Stimulated activated CD4-positive, alpha-beta T cell treated with anti-CD3 and anti-CD28 coated beads, Interleukin-15, amount 100 ng/mL, for 48 hours (primary cell): ENCODE measurements around the gene CEP72.
"Not testable (repeated sequence)": the region's sequence is repeated elsewhere in the genome, so short reads cannot be mapped to it uniquely, and the experiment has no call there.

ENCODE experiments used
- DNase-seq, 2 donors: peaks; one replicate each; pipeline ENCODE4 v3.0.0-alpha.2; 2020; ENCODE audit warnings: low read depth in 2 of 2

CEP72 gene

DNA sequence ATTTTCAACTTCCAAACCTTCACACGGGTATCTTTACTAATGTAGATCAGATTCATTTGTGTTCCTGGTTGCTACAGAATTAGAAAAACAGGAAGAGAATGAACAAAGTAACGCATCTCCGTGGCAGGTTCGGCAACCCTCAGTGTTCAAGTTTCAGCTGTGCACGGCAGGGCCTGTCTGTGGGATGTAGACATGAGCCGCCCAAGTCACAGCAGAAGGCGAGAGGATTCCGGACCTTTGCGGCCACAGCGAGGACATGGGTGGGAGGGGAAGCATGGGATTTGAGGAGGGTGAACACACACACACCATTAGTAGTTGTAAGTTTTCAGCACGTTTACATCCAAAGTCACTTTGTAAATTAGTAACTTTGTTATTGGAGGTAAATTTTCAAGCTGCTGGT, 31.7 kb upstream of the CEP72 start:
- DNase-seq = no peak

DNA sequence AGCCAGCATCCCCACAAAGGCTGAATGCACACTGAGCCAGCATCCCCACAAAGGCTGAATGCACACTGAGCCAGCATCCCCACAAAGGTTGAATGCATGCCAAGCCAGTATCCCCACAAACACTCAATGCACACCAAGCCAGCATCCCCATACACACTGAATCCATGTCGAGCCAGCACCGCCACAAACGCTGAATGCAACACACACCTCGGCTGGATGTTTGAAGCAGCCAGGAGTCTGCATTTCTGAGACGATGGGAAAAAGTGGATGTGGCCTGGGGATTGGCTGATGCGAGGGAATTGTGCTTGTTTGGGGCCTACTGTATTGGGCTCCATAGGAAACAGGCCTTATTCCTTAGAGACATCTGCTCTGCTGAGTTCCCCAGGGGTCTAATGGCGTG, 30.9 kb upstream of the CEP72 start:
- no peak for DNase-seq

DNA sequence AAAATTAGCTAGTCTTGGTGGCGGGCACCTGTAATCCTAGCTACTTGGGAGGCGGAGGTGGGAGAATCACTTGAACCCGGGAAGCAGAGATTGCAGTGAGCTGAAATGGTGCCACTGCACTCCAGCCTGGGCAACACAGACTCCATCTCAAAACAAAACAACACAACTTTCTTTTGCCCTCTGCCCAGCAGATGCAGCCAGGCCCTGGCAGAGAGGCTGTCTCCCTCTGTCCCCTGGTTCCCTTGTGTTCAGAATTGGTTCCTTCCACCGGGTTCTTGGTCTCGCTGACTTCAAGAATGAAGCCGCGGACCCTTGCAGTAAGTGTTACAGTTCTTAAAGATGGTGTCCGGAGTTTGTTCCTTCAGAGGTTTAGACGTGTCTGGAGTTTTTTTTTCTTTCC, 30.2 kb upstream of the CEP72 start:
- DNase-seq = no peak

DNA sequence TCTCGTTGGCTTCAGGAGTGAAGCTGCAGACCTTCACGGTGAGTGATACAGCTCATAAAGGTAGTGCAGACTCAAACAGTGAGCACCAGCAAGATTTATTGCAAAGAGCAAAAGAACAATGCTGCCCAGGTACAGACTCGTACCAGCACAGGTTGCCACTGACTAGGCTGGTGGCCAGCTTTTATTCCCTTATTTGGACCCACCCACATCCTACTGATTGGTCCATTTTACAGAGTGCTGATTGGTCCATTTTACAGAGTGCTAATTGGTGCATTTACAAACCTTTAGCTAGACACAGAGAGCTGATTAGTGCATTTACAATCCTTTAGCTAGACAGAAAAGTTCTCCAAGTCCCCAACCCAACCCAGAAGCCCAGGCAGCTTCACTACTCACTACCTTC, 29.7 kb upstream of the CEP72 start:
- not testable (repeated sequence) for DNase-seq

DNA sequence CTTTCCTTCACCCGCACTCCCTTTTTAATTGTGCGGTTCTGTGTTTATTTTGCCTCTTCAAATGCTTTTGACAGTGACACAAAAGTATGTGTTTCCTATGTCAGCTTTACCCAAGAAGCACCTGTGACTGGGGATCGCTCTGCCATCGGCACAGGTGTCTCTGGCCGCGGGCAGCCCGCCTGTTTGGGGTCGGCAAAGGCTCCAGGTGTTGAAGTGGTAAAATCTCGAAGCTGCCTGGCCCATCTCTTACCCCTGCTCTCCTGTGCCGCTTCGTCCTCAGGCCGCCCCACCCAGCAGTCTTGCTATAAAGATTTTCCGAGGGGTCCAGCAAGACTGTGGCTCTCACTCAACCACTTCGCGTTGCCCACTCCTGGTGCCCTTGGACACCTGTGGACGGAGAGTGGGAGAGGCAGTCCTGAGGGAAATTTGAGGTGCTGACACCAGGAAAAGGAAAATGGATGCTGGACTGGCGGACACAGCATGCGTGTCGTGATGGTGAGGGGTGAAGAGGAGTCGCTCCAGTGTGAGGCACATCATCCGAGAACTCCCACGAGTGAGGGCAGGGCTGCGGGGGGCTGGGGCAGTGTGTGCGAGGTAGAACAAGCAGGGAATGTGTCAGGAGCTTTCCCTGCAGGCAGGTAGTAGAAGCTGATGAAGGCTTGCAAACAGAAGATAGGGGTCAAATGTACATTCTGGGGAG, 29.1 kb upstream of the CEP72 start:
- no peak for DNase-seq

DNA sequence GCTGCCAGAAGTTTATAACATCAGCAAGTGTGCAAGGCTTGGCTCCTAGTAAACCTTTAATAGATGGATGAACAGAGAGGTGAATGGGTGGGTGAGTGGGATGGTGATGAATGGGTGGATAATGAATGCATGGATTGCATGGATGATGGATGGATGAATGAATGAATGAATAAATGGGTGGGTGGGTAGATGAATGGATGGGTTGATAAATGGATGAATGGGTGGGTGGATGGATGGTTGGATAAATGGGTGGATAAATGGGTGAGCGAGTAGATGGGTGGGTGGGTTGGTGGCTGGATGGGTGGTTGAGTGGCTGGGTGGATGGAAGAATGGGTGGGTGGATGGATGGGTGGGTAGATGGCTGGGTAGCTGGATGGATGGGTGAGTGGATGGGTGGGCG, 28.5 kb upstream of the CEP72 start:
- no peak for DNase-seq

DNA sequence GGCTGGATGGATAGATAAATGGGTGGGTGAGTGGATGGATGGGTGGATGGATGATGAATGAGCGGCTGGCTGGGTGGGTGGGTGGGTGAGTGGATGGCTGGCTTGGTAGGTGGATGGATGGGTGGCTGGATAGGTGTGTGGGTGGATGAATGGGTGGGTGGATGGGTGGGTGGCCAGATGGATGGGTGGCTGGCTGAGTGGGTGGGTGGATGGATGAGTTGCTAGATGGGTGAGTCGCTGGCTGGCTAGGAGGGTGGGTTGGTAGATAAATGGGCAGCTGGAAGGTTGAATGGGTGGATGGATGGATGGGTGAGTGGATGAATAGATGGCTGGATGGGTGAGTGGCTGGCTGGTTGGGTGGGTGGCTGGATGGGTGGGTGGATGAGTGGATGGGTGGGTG, 27.9 kb upstream of the CEP72 start:
- no peak for DNase-seq

DNA sequence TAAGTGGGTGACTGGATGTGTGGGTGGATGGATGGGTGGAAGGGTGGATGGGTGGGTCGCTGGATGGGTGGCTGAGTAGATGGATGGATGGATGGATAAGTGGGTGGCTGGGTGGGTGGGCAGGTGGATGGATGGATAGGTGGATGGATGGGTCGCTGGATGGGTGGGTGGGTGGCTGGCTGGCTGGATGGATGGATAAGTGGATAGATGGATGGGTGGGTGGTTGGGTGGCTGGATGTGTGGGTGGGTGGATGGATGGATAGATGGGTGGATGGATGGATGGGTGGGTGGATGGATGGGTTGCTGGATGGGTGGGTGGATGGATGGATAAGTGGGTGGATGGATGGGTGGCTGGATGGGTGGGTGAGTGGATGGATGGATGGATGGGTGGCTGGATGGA, 27.3 kb upstream of the CEP72 start:
- DNase-seq = no peak

DNA sequence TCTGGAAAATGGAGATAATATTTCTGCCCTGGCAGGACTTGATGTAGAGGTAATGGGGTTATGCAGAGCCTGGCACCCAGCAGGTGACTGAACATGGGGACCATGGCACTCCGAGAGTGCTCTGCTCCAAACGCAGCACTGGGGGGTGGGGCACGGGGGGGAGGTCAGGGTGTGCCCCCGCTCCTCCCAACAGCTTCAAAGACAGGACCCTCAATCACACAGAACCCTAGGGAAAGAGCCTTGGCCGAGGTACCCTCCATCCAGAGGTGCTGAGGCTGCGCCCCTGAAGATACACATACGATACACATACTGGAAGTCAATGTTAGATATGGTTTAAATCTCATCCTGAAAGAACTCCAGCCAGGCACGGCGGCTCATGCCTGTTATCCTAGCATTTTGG, 26.6 kb upstream of the CEP72 start:
- DNase-seq = no peak

DNA sequence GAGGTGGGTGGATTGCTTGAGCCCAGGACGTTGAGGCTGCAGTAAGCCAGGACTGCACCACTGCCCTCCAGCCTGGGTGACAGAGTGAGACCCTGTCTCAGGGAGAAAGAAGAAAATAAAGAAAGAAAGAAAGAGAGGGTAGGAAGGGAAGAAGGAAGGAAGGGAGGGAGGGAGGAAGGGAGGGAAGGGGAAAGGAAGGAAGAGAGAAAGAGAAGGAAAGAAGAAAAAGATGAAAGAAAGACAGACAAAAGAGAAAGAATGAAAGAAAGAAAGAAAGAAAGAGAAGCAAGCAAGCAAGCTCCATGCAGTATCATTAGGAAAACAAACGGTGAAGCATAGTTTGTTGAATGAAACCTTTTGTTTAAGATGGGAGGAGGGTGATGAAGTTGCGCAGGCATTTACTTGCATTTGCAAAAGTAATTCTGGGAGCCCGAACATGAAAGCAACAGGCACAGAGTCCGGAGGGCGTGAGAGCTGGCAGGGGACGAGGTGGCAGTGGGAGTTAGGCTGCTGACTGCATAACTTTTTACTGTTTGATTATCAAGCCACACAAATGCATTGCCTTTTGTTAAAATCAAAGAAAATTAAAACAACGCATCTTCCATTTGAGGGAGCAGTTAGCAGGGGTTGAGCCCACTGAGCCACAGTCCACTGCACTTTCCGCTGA, 26.0 kb upstream of the CEP72 start:
- DNase-seq = no peak

DNA sequence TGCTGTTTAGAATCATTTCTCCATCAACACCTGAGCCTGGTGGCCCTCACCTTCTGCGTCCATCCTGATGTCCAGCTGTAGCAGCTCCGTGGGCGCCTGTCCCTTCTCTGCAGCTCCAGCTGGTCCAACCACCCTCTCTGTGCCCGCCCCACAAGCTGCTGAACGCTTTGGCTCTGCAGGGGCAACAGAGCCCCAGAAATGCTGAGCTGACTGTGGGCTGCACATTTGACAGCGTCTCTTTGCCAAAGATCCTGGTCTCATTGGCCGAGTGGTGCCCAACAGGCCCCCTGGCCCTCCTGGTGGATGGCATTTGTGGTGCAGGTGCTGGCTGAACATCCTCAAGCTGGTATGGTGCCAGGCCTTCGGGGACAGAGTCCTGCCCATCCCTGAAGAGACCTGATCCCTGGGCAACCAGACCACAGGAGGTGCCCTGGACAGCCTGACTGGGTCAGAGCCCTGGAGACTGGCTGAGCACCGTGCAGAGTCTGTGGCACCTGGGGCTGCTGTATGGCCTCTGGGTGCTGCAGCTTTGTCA, 25.3 kb upstream of the CEP72 start:
- no peak for DNase-seq

DNA sequence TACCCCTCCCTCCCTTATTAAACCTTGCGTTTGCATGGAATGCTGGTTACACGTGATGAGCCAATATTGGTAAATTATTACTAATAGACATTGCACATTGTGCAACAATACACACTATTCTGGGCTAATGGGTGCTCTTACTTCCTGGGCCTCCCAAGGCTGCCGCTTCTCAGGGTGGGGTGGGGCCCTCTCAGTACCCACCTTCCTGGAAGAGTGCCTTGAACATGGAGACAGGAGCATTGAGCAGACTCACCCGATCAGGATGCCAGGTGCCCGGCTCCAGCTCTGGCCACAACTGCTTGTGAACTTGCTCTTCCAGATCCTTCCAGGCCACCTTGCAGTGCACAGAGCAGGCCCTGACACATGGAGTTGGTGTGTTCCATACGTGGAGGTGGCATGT, 24.7 kb upstream of the CEP72 start:
- DNase-seq = no peak

DNA sequence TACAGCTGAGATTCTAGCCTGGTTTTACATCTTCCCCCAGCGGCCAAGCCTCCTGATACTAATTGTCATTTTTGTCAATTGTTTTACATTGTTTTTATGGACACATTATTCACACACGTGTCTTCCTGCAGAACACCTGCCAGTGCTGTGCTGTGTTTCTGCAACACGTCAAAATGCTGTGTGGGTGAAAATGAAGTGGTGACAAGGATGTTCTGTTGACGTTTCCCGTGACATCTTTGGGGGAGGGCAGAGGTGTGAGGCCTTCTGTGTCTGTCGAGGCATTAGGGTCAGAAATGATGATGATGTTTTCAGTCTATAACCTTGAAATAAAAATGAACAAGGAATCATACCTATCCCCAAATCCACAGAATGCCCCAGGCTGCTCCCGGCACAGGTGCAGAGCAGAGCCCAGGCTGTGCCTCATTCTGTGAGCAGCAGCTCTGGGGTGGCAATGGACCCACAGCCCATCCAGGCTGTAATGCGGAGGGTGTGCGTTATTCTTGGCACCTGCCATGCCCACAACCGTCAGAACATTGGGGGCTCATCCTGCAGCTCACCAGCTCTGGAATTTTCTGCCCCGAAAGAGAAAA, 23.6 kb upstream of the CEP72 start:
- no peak for DNase-seq

DNA sequence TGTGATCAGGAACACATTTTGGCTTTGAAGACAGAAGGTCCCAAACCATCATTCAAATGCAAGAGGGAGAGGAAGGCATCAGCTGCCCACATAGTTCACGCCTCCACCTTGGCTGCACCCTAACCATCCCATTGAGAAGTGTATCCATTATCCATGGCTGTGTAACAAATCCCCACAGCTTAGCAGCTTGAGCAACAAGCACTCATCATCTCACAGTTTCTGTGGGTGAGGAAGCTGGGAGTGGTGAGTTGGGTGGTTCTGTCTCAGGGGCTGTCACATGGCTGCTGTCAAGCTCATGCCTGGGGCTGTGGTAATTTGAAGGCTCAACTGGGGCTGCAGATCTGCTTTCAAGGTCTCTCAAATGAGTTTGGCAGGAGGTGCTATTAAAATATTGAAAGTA, 23.0 kb upstream of the CEP72 start:
- DNase-seq = no peak

DNA sequence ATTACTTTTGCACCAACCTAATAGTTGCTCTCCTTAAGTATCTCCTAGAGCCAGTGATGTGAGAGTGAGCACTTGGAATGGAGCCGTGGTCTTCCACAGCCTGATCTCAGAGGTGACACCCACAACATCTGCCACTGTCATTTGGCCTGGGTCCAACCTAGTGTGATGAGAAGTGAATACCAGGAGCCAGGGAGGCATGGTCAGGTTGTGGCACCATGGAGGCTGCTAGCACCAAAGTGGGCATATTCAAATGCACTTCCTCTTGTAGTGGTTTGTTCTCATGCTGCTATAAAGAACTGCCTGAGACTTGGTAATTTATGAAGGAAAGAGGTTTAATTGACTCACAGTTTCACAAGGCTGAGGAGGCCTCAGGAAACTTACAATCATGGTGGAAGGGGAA, 22.6 kb upstream of the CEP72 start:
- no peak for DNase-seq

DNA sequence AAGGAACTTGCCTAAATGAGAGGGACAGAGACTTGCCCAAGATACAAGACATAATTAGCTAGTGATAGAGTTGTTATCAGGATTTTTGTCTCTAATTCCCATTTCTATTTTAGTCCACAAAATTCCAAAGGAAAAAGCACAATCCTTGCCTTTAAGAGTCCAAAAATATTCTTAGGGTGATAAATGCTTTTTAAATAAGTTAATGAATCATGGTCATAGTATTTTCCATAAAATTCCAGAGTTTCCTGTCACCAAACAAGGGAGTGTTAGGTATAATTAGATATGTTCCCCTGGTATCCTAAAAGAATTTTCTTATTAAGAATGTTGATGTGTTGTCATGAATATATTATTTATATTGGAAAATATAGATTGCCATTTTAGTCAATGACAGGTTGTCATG, 21.8 kb upstream of the CEP72 start:
- DNase-seq = no peak

DNA sequence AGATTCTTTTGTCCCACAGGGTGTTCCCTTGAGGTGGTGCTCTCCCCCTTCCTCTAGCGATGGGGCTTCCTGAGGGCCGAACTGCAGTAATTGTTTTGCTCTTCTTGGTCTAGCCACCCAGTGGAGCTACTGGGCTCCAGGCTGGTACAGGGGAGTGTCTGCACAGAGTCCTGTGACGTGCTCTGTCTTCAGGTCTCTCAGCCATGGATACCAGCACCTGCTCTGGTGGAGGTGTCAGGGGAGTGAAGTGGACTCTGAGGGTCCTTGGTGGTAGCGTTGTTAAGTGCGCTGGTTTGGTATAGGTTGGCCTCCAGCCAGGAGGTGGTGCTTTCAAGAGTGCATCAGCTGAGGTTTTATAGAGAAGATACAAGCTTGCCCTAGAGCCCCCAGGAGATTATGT, 20.4 kb upstream of the CEP72 start:
- no peak for DNase-seq

DNA sequence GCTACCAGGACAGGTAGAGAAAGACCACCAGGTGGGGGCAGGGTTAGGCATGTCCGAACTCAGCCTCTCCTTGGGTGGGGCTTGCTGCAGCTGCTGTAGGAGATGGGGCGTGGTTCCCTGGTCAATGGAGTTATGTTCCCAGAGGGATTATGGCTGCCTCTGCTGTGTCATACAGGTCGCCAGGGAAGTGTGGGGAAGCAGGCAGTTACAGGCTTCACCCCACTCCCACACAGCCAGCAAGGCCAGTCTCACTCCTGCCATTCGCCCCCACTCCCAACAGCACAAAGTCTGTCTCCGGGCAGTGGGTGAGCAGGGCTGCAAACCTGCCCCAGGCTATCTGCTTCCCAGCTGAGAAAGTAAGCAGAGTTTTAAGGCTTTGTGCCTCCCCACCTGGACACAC, 20.0 kb upstream of the CEP72 start:
- no peak for DNase-seq

DNA sequence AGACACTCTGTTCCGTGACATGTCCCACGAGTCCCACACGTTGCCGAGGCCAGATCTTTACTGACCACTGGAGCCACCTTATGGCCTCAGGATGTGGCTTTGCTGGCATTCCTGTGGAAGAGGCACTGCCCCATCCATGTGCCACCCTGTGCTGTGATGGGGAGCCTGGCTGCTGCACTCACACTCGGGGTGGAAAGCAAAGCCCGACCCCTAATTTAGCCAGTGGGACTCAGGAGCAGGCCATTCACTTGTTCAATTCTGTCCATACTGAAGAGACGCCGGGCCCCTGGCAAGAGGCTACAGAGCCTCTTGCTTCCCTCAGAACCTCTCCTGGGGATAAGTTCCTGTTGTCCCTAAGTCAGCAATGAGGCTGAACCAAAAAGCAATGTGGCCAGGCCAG, 18.6 kb upstream of the CEP72 start:
- DNase-seq = no peak

DNA sequence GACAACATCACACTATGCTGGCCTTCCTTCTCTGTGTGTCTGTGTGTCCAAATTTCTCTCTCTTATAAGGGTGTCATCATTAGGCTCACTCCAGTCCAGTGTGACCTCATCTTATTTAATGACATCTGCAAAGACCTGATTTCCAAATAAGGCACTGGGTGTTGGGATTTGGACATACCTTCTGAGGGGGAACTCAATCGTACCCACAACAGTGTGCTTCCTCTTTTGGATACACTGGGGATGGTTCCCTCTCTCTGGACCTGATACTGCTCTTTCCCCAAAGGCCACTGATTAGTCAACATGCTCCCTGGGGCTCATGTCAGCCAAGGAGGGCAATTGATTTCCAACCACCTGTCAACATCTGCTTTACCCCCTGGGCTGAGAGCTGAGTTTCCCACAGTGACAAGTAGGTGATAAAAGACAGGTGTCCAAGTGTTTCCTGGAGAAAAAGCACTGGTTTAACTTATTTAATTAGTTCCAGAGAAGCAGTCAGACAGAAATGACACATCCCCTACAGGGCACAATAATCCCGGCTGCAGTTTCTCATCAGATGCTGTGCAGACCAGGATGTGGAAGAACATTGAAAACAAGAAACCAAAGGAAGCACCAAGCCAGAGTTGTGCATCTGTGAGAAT, 17.8 kb upstream of the CEP72 start:
- DNase-seq = no peak

DNA sequence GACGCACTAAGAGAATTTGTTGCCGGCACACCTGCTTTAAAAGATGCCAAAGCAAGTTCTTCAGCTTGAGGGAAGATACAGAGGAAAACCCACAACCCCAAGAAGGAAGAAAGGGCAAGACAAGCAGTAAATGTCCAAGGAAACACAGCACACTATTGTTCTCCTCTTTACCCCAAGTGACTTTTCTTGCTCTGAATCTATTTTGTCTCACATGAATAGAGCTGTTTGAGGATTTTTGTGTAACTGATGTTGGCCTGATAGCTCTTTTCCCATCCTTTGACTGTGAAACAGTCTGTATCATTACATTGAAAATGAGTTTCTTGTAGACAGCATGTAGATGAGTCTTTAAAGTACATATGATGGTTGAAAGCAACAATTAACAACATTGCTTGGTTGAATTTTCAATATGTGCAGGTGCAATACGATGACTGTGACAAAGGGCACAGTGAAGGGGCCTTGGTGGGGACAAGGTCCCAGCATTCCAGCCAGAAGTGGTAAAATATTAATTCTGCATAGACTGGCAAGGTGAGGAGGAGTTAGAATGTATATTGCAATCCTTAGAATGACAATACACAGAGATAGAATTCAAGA, 16.8 kb upstream of the CEP72 start:
- DNase-seq = no peak

DNA sequence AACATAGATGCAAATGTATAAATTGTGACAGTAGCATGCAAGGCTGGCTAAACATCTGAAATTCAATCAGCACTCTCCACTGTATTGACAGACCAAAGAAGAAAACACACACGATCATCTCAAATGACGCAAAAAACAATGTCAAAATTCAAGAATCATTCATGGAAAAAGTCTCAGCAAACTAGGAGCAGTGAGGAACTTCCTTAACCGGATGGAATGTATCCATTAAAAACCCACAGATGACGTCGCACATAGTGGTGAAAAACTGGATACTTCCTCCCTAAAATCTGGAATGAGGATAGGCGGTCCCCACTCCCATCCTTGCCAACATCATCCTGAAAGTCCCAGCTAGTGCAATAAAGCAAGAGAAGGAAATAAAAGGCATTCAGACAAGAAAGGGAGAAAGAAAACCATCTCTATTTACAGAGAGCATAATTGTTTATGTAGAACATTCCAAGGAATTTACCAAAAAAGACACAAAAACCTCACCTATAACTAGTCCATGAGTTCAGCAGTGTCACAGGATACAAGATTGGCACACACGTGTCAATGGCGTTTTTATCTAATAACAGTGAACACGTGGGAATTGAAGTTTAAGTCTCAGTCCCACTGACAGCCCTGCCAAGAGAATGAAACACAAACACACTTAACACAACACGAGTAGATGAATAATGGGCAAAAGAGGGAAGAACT, 14.1 kb upstream of the CEP72 start:
- DNase-seq = no peak
